ENCODE measurements around the gene MORC4. TPM values are rescaled to one million over a fixed set of nuclear protein-coding genes. Genes with fewer than 3 reads are reported as not detected.
"Not testable (repeated sequence)": the region's sequence is repeated elsewhere in the genome, so short reads cannot be mapped to it uniquely, and the experiment has no call there.

Gene MORC4
- total RNA-seq, 2 experiments from 2014 or later = 7.3 to 8.4 TPM

GRCh38 chrX:106972896-106973295, 27.1 kb downstream of the MORC4 start:
- no peak for ATAC-seq
- Mint-ChIP-seq H3K4me3 (no peak overlapping the region), H3K27me3 (no peaks in the 10 kb centered on the region), H3K9me3 (ENCODE audit: low read depth) (no peaks in the 10 kb centered on the region), H3K36me3 (peaks cover 11% of the 10 kb centered on the region), H3K4me1 (no peaks in the 10 kb centered on the region), H3K27ac (no peak overlapping the region)
- DNase-seq = no peak
- CTCF ChIA-PET = no interaction called here

- CTCF ChIA-PET = not testable (repeated sequence)
These were observed 33.5 kb downstream of the MORC4 start for GRCh38 chrX:106966547-106966946.

GRCh38 chrX:106964290-106964689, 35.7 kb downstream of the MORC4 start:
- no peak for ATAC-seq

More at GRCh38 chrX:106966547-106966946, 33.5 kb downstream of the MORC4 start:
- H3K27ac Mint-ChIP-seq; ATAC-seq; H3K9me3 Mint-ChIP-seq (ENCODE audit: low read depth); H3K27me3 Mint-ChIP-seq; H3K4me1 Mint-ChIP-seq; H3K4me3 Mint-ChIP-seq; DNase-seq: not testable (repeated sequence)
- H3K36me3 Mint-ChIP-seq = peaks cover 20% of the 10 kb centered on the region

GRCh38 chrX:106963111-106963510, 36.9 kb downstream of the MORC4 start:
- Mint-ChIP-seq H3K4me3 (no peak overlapping the region), H3K4me1 (no peaks in the 10 kb centered on the region), H3K9me3 (ENCODE audit: low read depth) (no peaks in the 10 kb centered on the region), H3K27ac (no peak overlapping the region), H3K27me3 (no peaks in the 10 kb centered on the region), H3K36me3 (peaks cover 16% of the 10 kb centered on the region)
- CTCF ChIA-PET = interaction anchor here (1.0 kb wide), 1 partner anchor 65 kb away, joined by 3 read pairs; no protein-coding TSS in a partner anchor
- DNase-seq = no peak
- no peak for ATAC-seq

More at GRCh38 chrX:106964290-106964689, 35.7 kb downstream of the MORC4 start:
- no peaks in the 10 kb centered on the region for H3K9me3 Mint-ChIP-seq (ENCODE audit: low read depth)
- H3K27me3 Mint-ChIP-seq = no peaks in the 10 kb centered on the region
- no peak for DNase-seq
- CTCF ChIA-PET = no interaction called here
- H3K27ac Mint-ChIP-seq = no peak overlapping the region
- H3K4me1 Mint-ChIP-seq = no peaks in the 10 kb centered on the region
- peaks cover 24% of the 10 kb centered on the region for H3K36me3 Mint-ChIP-seq
- no peak overlapping the region for H3K4me3 Mint-ChIP-seq

GRCh38 chrX:106959901-106960300, 40.1 kb downstream of the MORC4 start:
- H3K27me3 Mint-ChIP-seq = no peaks in the 10 kb centered on the region
- no peak for DNase-seq

GRCh38 chrX:106957856-106958255, 42.2 kb downstream of the MORC4 start:
- Mint-ChIP-seq H3K9me3 (ENCODE audit: low read depth) (no peaks in the 10 kb centered on the region), H3K36me3 (peaks cover 7% of the 10 kb centered on the region), H3K4me3 (no peak overlapping the region), H3K27ac (no peak overlapping the region), H3K27me3 (no peaks in the 10 kb centered on the region), H3K4me1 (no peaks in the 10 kb centered on the region)
- CTCF ChIA-PET = no interaction called here
- no peak for ATAC-seq
- no peak for DNase-seq

More at GRCh38 chrX:106959901-106960300, 40.1 kb downstream of the MORC4 start:
- no peaks in the 10 kb centered on the region for H3K4me1 Mint-ChIP-seq
- H3K27ac Mint-ChIP-seq = no peak overlapping the region
- H3K4me3 Mint-ChIP-seq = no peak overlapping the region
- peaks cover 11% of the 10 kb centered on the region for H3K36me3 Mint-ChIP-seq
- CTCF ChIA-PET = no interaction called here
- no peaks in the 10 kb centered on the region for H3K9me3 Mint-ChIP-seq (ENCODE audit: low read depth)
- ATAC-seq = no peak

GRCh38 chrX:106955004-106955772, 44.8 kb downstream of the MORC4 start:
- CTCF ChIA-PET = no interaction called here
- ATAC-seq = no peak
- DNase-seq = no peak
- Mint-ChIP-seq H3K4me3 (no peak overlapping the region), H3K36me3 (peaks cover 1% of the 10 kb centered on the region), H3K27ac (no peak overlapping the region), H3K4me1 (no peaks in the 10 kb centered on the region), H3K27me3 (no peaks in the 10 kb centered on the region), H3K9me3 (ENCODE audit: low read depth) (no peaks in the 10 kb centered on the region)

- Mint-ChIP-seq H3K4me3 (no peak overlapping the region), H3K36me3 (peaks cover 1% of the 10 kb centered on the region), H3K27ac (no peak overlapping the region), H3K9me3 (ENCODE audit: low read depth) (no peaks in the 10 kb centered on the region), H3K27me3 (no peaks in the 10 kb centered on the region), H3K4me1 (no peaks in the 10 kb centered on the region)
- DNase-seq (no peak), ATAC-seq (no peak)
- CTCF ChIA-PET = no interaction called here
These were observed 46.0 kb downstream of the MORC4 start for GRCh38 chrX:106954041-106954440.

- Mint-ChIP-seq H3K4me3 (no peak overlapping the region), H3K36me3 (peaks cover 1% of the 10 kb centered on the region), H3K27me3 (no peaks in the 10 kb centered on the region), H3K27ac (no peak overlapping the region), H3K9me3 (ENCODE audit: low read depth) (no peaks in the 10 kb centered on the region), H3K4me1 (no peaks in the 10 kb centered on the region)
- CTCF ChIA-PET = no interaction called here
- DNase-seq (no peak), ATAC-seq (no peak)
These were observed 47.0 kb downstream of the MORC4 start for GRCh38 chrX:106952988-106953387.

- DNase-seq (no peak), ATAC-seq (no peak)
- H3K27me3 Mint-ChIP-seq = no peaks in the 10 kb centered on the region
- CTCF ChIA-PET = no interaction called here
- H3K9me3 Mint-ChIP-seq (ENCODE audit: low read depth) = no peaks in the 10 kb centered on the region
- peaks cover 1% of the 10 kb centered on the region for H3K36me3 Mint-ChIP-seq
- no peak overlapping the region for H3K27ac Mint-ChIP-seq
- H3K4me1 Mint-ChIP-seq = no peaks in the 10 kb centered on the region
- H3K4me3 Mint-ChIP-seq = no peak overlapping the region
These were observed 47.5 kb downstream of the MORC4 start for GRCh38 chrX:106952538-106952937.

- H3K27me3 Mint-ChIP-seq = no peaks in the 10 kb centered on the region
- ATAC-seq (no peak), DNase-seq (no peak)
- no peaks in the 10 kb centered on the region for H3K9me3 Mint-ChIP-seq (ENCODE audit: low read depth)
- H3K4me3 Mint-ChIP-seq = no peak overlapping the region
- H3K36me3 Mint-ChIP-seq = peaks cover 1% of the 10 kb centered on the region
- CTCF ChIA-PET = no interaction called here
- no peak overlapping the region for H3K27ac Mint-ChIP-seq
- no peaks in the 10 kb centered on the region for H3K4me1 Mint-ChIP-seq
These were observed 47.9 kb downstream of the MORC4 start for GRCh38 chrX:106952089-106952488.

- Mint-ChIP-seq H3K27ac (no peak overlapping the region), H3K27me3 (no peaks in the 10 kb centered on the region), H3K9me3 (ENCODE audit: low read depth) (no peaks in the 10 kb centered on the region), H3K4me3 (no peak overlapping the region), H3K36me3 (no peaks in the 10 kb centered on the region), H3K4me1 (no peaks in the 10 kb centered on the region)
- CTCF ChIA-PET = no interaction called here
- no peak for DNase-seq
- ATAC-seq = no peak
These were observed 48.8 kb downstream of the MORC4 start for GRCh38 chrX:106951230-106951629.

GRCh38 chrX:106950381-106950780, 49.6 kb downstream of the MORC4 start:
- DNase-seq (no peak), ATAC-seq (no peak)
- H3K4me3 Mint-ChIP-seq = no peak overlapping the region
- no peaks in the 10 kb centered on the region for H3K27me3 Mint-ChIP-seq
- H3K4me1 Mint-ChIP-seq = no peaks in the 10 kb centered on the region
- CTCF ChIA-PET = no interaction called here
- H3K27ac Mint-ChIP-seq = no peak overlapping the region
- H3K36me3 Mint-ChIP-seq = no peaks in the 10 kb centered on the region
- no peaks in the 10 kb centered on the region for H3K9me3 Mint-ChIP-seq (ENCODE audit: low read depth)

GRCh38 chrX:106949366-106949765, 50.6 kb downstream of the MORC4 start:
- no peak overlapping the region for H3K27ac Mint-ChIP-seq
- CTCF ChIA-PET = no interaction called here
- no peak overlapping the region for H3K4me3 Mint-ChIP-seq
- H3K9me3 Mint-ChIP-seq (ENCODE audit: low read depth) = no peaks in the 10 kb centered on the region
- H3K36me3 Mint-ChIP-seq = no peaks in the 10 kb centered on the region
- no peaks in the 10 kb centered on the region for H3K4me1 Mint-ChIP-seq
- H3K27me3 Mint-ChIP-seq = no peaks in the 10 kb centered on the region
- no peak for ATAC-seq
- DNase-seq = no peak

Data from activated CD8-positive, alpha-beta memory T cell treated with anti-CD3 and anti-CD28 coated beads, Interleukin-2, amount 10 ng/mL, durations not matched to agents 7 days and 5 days (primary cell).